PFSK-1 (cell line): ENCODE results near the gene ABCA7.

Experiments
- FOXP2 ChIP-seq: optimal IDR thresholded peaks from 2 replicates; pipeline ENCODE3; 2011; ENCODE audit warnings: borderline replicate concordance, control low read depth, inconsistent platforms; ENCODE audit not compliant: insufficient read depth; ENCODE audit errors: extremely low read length, extremely low read depth
- POLR2AphosphoS5 ChIP-seq: IDR thresholded peaks from 2 replicates; pipeline ENCODE4 v1.6.1; 2012; ENCODE audit warnings: low read depth, mild to moderate bottlenecking, control low read depth, low read length, moderate library complexity
- SIN3A ChIP-seq: IDR thresholded peaks from 2 replicates; pipeline ENCODE4 v1.6.1; 2012; ENCODE audit warnings: mild to moderate bottlenecking, low read length, moderate library complexity, borderline replicate concordance; ENCODE audit not compliant: insufficient read depth
- TAF1 ChIP-seq: IDR thresholded peaks from 2 replicates; pipeline ENCODE4 v1.6.1; 2012; ENCODE audit warnings: low read length, control low read depth, borderline replicate concordance; ENCODE audit not compliant: insufficient read depth
- TF ChIP-seq, protein P1 (sequence below), 2 experiments: IDR thresholded peaks; 2 replicates each; pipeline versions ENCODE4 v1.6.1 to v1.8.0; 2011 to 2012; ENCODE audit warnings: low read depth in 2 of 2, low read length in 2 of 2, control low read depth in 1 of 2, inconsistent platforms in 1 of 2, mild to moderate bottlenecking in 1 of 2, moderate library complexity in 1 of 2; ENCODE audit not compliant: insufficient read depth in 1 of 2

DNA sequence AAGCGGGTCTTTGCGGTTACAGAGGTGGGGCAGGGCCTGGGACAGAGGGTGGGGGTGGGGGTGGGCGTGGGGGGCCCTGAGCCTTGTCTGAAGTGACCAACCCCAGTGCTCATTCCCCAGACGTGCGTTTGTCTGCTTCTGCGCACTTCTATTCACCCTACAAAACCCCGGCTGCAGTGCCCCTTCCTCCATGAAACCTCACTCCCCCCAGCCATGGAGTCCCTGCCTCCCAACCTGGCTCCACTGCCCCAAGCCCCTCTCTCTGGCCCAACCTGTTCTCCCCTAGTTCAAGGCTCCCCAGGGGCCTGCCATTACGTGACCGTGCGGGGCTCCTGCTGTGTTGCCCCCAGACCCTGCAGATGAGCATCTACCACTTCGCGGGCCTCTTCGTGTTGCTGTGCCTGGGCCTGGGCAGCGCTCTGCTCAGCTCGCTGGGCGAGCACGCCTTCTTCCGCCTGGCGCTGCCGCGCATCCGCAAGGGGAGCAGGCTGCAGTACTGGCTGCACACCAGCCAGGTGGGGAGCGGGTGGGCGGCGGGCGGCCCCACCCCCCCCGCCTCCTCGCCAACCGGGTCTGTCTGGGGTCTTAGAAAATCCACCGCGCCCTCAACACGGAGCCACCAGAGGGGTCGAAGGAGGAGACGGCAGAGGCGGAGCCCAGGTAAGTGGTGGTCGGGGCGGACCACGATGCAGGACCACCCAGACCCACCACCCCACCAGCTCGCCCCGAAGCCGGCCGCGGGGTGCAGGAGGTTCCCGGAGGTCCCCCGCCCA is 31.5 kb upstream of the ABCA7 start:
- TF ChIP-seq, protein P1, sequence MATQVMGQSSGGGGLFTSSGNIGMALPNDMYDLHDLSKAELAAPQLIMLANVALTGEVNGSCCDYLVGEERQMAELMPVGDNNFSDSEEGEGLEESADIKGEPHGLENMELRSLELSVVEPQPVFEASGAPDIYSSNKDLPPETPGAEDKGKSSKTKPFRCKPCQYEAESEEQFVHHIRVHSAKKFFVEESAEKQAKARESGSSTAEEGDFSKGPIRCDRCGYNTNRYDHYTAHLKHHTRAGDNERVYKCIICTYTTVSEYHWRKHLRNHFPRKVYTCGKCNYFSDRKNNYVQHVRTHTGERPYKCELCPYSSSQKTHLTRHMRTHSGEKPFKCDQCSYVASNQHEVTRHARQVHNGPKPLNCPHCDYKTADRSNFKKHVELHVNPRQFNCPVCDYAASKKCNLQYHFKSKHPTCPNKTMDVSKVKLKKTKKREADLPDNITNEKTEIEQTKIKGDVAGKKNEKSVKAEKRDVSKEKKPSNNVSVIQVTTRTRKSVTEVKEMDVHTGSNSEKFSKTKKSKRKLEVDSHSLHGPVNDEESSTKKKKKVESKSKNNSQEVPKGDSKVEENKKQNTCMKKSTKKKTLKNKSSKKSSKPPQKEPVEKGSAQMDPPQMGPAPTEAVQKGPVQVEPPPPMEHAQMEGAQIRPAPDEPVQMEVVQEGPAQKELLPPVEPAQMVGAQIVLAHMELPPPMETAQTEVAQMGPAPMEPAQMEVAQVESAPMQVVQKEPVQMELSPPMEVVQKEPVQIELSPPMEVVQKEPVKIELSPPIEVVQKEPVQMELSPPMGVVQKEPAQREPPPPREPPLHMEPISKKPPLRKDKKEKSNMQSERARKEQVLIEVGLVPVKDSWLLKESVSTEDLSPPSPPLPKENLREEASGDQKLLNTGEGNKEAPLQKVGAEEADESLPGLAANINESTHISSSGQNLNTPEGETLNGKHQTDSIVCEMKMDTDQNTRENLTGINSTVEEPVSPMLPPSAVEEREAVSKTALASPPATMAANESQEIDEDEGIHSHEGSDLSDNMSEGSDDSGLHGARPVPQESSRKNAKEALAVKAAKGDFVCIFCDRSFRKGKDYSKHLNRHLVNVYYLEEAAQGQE (IDR thresholded peaks at IDR 0.05; ENCODE audit: insufficient read depth in 1 of 2, low read depth in 2 of 2, low read length in 2 of 2), result no peak
- TF ChIP-seq SIN3A (no peak), TAF1 (no peak), POLR2AphosphoS5 (no peak), FOXP2 (no peak)
